Measurements from ENCODE around the gene LRRC4B.

Gene LRRC4B

GRCh38 chr19:50501186-50501567 is 67.1 kb downstream of the LRRC4B start:
- no peak for DNase-seq

DNA sequence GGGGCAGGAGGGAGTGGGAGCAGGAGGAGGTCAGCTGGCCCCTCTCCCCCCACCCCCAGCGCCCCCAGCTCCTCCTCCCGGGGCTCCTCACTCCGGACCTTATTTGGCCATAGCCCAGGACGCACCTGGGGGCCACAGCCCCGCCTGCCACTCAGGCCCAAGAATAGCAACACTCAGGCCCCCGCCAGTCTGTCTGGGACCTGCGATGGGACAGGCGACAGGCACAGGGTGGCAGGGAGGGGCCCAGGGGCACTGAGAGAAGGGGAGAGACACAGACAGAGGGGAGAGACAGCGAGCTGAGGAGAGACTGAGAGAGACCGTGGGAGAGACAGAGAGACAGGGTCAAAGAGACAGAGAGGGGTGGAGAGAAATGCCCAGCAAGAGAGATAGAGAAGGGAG is 67.5 kb downstream of the LRRC4B start:
- no peak for DNase-seq

GRCh38 chr19:50500060-50500752 is 68.0 kb downstream of the LRRC4B start:
- DNase-seq = no peak

GRCh38 chr19:50498219-50499056 is 69.8 kb downstream of the LRRC4B start:
- DNase-seq = no peak

DNA sequence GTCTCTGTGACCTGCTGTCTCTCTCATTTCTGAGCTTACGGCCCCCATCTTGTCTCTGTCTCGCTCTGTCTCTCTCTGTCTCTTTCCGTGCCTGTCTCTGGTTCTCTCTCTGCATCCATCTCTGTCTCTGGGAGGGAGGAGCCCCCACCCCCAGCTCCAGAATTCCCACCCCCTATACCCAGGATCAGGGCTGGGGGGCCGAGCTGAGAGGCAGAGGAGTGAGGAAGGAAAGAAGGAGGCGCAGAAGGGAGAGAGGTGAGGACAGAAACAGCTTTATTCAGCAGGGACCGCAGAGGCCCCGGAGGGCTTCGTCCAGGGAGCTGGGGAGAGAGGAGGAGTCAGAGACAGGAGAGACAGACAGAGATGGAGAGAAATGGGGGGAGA is 71.2 kb downstream of the LRRC4B start:
- no peak for DNase-seq

DNA sequence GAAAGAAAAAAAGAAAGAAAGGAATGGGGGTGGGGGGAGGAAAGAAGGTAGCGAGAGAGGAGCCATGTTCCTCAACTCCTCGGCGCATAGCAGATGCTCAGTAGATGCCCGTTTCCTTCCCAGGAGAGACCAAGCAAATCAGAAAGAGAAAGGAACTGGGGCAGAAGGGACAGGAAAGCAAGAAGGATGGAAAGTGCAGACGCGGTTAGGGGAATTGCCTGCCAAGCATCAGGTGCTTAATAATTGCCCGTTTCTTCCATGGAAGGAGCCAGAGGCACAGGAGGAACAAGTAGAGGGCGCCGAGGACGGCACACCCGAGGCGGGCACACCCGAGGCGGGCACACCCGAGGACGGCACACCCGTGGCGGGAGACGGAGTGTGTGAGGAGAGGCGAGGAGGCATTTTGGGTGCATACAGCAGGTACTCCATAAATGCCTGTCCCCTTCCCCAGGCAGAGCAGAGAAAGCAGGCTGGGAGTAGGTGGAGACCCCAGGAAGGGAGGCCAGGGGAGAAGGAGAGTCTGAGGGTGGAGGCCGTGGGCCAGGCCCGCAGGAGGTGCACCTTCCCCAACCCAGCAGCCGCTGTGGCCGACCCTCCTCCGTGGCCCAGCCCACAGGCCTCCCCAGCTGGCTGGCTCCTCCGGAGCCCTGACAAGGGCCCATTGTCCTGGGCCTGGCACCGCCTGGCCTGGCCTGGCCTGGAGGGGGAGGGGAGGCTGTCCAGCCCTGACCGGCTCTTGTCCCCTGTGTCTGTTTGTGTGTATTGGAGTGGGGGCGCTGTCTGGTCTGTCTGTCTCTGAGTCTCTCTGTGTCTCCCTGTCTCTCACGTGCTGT is 71.8 kb downstream of the LRRC4B start:
- no peak for DNase-seq

DNA sequence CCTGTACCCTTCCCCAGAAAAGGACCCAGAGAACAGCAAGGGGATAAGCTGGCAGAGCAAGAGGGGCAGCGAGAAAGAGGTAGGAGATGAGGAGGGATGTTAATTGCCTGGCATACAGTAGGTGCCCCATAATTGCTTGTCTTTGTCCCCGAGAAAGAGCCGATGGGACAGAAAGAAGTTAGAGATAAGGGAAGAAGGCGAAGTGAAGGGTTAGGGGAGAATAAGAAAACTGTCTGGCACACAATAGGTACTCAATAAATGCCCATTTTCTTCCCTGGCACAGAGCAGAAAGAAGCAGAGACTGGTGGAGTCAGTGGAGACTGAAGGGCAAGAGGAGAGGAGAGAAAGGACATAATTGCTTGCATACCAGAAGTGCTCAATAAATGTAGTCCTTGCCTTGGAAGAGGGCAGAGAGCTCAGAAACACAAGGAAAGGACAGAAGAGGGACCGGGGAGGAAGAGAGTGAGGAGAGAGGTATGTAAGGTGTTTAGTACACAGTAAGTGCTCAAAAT is 73.2 kb downstream of the LRRC4B start:
- DNase-seq = no peak

DNA sequence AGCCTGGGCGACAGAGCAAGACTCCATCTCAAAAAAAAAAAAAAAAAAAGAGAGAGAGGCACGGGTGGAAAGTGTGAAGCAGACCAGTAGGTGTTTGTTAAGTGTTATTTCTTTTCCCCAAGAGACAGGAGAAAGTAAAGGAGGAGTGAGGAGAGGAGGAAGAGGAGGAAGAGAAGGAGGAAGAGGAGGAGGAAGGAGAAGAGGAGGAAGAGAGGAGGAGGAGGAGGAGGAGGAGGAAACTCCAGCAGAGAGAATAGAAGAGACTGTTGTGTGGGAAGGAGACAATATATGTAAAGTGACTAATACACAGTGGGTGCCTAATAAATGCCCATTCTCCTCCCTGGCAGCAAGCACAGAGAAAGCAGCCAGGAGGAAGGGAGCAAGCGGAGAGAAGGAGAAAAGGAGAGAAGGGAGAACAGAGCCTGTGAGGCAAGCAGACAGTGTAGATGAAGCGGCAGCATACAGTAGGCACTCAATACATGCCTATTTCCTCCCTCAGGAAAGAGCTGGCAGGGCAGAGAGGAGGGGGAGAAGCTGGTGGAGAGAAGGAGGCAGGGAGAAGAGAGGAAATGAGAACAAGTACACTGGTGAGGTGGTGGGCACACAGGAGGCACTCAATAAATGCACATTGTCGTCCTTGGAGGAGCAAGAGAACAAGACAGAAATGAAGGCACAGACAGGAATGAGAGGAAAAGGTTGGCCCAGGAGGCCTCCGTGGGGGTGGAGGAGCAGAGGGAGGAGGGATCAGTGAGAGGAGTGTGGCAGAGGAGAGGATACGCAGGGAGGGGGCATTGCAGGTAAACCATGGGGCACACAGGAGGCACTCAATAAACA is 73.8 kb downstream of the LRRC4B start:
- DNase-seq = no peak

- no peak for DNase-seq
These were observed 75.1 kb downstream of the LRRC4B start for GRCh38 chr19:50493171-50493570.

DNA sequence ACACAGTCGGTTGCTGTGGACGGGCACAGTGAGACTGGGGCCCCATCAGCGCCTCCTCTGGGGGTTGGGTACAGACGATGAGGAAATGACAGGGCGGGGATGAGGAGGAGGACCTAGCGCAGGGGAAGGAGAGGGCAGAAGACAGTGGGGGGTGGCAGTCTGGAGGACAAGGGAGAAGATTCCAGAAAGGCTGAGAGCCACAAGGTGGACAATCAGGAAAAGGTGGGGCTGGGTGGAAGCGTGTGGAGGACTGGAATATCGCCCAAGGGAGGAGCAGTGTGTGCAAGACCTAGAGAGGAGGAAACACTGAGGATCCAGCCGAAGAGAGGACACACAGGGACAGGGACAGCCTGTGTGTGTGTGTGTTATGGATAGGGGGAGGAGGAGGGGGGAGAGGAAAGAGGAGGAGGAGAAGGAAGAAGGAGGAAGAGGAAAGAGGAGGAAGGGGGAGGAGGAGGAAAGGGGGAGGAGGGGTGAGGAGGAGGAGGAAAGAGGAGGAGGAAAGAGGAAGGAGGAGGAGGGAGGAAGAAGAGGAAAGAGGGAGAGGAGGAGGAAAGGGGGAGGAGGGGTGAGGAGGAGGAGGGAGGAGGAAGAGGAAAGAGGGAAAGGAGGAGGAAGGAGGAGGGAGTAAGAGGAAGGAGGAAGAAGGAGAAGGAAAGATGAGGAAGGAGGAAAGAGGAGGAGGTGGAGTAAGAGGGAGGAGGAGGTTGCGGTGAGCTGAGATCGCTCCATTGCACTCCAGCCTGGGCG is 75.8 kb downstream of the LRRC4B start:
- DNase-seq = no peak

GRCh38 chr19:50490991-50491472 is 77.2 kb downstream of the LRRC4B start:
- no peak for DNase-seq

- no peak for DNase-seq
These were observed 77.8 kb downstream of the LRRC4B start for GRCh38 chr19:50490411-50490811.

DNA sequence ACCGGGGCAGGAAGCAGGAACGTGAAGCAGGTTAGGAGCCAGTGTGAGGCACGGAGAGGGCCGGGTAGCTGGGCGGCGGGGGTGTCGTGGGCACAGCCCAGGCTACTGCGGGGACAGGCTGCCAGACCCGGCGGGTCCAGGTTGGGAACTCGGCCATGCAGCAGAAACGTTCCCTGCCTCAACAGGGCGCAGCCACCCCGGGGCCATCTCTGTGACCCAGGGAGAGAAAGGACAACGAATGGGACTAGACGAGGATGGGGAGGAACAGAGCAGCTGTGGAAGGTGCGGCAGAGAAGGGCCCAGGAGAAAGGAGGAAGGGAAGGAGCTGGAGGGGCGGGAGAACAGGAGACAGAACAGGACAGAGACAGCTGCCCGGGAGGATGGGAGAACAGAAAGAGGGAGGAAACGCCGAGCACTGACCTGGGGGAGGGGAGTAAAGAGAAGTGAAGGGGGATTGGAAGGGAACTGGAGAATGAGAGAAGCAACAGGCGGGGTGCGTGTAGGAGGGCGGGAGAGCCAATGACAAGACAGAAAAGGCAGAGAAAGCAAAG is 78.7 kb downstream of the LRRC4B start:
- no peak for DNase-seq

GRCh38 chr19:50488389-50489194 is 79.6 kb downstream of the LRRC4B start:
- no peak for DNase-seq

DNA sequence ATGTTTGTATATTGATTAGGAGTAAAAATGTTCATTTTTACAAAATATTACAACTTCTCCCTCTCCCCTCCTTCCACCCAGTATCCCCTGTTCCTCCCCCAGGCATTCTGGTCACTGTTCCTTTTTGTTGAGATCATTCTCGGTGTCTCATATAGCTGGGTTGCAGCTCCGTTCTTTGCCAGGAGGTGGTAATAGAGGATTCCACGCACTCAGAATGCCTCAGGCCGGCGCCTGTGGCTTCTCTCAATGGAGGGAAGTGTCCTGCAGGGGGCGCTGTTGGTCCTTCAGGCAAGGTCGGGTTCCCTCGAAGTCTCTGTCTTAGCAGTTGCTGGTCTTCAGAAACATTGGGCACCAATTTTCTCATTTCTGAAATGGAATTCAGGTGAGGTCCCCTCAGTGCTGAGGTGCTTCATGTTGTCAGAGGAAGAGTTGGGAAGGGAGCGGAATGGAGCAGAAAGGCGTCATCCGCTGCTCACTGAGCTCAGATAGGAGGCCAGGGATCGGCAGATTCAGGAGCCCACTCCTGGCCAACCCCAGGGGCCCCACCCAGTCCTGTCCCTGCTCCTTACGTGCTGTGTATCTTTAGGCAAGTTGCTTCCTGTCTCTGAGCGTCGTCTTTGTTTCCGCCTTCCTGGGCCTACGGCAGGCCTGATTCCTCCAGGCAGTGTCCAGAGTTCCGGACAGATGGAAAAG is 81.3 kb downstream of the LRRC4B start:
- no peak for DNase-seq

DNA sequence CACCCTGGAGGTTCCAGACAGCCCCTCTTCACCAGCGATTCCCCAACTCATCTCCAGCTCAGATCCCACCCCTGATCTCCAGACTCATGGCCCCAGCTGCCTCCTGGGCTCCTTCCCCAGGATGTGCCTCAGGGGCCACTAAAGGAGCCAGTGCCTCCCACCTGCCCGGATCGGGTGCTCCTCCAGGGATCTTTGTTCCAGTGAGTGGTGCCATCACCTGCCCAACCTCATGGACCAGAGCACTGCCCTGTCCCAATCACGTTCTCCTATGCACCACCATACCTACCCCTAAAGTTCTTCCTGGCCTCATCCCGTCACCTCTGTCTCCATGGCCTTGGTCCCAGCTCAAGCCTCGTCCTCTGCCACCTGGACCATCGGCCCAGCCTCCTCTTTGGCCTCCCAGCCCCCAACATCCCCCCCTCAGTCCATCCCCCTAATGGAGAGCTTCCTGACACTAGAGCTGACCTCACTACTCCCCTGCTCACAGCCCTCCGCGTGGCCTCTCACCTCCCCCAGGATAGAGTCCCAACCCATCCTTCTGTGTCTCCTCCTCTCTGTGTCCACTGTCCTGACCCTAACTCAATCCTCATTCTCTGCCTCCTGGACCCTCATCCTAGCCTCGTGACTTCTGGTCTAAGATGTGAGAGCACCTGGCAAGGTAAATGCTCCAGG is 82.8 kb downstream of the LRRC4B start:
- DNase-seq = no peak

DNA sequence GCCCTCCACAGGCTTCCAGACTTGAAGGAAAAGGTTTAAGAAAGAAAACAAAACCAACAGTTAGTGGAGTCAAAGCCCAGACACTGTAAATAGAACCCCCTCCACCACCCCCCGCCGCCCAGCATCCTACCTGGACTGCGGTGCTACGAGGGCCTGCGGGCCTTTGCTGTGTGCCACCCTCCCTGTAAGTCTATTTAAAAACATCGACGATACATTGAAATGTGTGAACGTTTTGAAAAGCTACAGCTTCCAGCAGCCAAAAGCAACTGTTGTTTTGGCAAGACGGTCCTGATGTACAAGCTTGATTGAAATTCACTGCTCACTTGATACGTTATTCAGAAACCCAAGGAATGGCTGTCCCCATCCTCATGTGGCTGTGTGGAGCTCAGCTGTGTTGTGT is 85.3 kb downstream of the LRRC4B start:
- DNase-seq = no peak

DNA sequence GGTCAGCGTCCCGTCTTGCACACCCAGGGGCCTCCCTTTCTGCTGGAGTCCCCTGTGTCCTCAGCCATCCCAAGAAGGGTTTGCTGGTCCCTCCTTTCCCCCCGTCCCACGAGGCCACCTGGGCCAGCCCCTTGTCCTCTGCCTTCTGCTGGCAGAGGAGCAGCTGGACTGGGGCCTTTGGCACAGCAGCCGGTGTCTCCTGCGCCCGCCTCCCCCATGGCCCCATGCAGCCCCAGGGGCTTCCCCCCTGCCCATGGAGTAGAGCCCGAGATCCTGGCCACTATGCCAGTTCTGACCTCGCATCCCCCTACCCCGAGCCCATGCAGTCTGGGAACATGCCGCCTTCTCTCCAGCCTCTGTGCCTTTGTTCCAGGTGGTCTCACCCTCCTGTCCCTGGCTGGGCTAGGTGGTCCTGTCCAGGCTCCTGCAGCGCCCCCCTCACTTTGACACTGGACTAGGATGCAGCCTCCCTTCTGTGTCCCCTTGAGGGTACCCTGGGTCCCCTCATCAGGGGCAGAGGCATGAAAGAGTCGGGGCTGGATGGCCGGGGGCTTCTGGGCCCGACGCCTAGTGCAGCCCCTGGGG is 85.9 kb downstream of the LRRC4B start:
- DNase-seq = no peak

All from NCI-H1417 treated with DMSO at 0.1 percent for 48 hours (cell line).